AG09309 (cell line): ENCODE results near the gene C1QA.
"Not testable (repeated sequence)": the region's sequence is repeated elsewhere in the genome, so short reads cannot be mapped to it uniquely, and the experiment has no call there.

Source experiments
- DNase-seq: peaks from one replicate; pipeline ENCODE4 v3.0.0-alpha.2; 2010; ENCODE audit warnings: low read depth
- H3K4me3 ChIP-seq: 2 replicates; pipeline ENCODE4 v1.5.1; 2011; ENCODE audit warnings: mild to moderate bottlenecking, low read depth, low read length, moderate library complexity; ENCODE audit not compliant: control insufficient read depth
- TF ChIP-seq, protein P1 (sequence below): IDR thresholded peaks from 2 replicates; pipeline ENCODE4 v1.5.1; 2011; ENCODE audit warnings: mild to moderate bottlenecking, low read depth, low read length, inconsistent platforms; ENCODE audit not compliant: insufficient read depth, control insufficient read depth; ENCODE audit errors: missing control alignments

C1QA gene

DNA sequence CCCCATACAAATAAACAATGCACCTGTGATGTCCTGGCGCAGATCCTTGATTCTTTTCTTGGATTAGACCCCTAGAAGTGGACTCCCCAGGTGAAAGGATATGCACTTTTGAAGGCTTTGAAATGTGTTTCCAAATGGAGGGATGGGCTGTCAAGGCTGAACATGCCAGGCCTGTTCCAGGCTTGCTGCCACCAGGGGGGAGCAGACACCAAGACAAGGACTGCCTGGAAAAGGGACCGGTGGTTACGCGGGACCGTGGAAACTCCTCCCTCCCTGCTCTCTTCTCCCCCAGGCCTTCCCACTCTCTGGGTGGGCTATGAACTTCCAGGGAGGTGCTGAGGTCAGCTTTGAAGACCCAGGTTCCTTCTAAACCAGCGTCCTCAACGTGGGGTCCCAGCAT lies 29.3 kb downstream of the C1QA start:
- DNase-seq: no peak
- no peak overlapping the region for H3K4me3 ChIP-seq
- TF ChIP-seq, protein P1, sequence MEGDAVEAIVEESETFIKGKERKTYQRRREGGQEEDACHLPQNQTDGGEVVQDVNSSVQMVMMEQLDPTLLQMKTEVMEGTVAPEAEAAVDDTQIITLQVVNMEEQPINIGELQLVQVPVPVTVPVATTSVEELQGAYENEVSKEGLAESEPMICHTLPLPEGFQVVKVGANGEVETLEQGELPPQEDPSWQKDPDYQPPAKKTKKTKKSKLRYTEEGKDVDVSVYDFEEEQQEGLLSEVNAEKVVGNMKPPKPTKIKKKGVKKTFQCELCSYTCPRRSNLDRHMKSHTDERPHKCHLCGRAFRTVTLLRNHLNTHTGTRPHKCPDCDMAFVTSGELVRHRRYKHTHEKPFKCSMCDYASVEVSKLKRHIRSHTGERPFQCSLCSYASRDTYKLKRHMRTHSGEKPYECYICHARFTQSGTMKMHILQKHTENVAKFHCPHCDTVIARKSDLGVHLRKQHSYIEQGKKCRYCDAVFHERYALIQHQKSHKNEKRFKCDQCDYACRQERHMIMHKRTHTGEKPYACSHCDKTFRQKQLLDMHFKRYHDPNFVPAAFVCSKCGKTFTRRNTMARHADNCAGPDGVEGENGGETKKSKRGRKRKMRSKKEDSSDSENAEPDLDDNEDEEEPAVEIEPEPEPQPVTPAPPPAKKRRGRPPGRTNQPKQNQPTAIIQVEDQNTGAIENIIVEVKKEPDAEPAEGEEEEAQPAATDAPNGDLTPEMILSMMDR: peak; percentile 58

DNA sequence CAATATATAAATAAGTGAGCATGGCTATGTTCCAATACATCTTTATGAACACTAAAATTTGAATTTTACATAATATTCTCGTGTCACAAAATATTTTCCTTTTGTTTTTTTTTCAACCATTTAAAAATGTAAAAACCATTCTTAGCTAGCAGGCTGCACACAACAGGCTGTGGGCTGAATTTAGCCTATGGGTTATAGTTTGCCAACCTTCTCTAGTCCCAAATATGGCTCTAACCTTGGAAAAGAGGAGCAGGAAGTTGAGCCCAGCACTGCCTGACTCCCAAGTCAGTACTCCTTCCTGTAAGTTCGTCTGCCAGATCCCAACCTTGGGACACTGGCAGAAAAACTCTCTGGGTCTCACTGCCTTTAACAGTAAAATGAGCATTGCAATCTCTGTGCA lies 30.0 kb downstream of the C1QA start:
- TF ChIP-seq, protein P1: no peak
- no peak overlapping the region for H3K4me3 ChIP-seq
- DNase-seq: no peak

DNA sequence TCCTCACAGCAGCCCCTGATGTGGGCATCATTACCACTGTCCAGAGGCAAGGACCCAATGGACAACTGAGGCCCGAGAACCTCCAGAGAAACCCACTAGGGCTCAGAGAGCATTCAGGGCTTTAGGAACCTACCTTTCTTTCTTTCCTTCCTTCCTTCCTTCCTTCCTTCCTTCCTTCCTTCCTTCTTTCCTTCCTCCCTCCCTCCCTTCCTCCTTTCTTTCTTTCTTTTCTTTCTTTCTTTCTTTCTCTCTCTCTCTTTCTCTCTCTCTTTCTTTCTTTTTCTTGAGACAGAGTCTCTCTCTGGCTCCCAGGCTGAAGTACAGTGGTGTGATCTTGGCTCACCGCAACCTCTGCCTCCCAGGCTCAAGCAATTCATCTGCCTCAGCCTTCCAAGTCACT lies 32.4 kb downstream of the C1QA start:
- not testable (repeated sequence) for DNase-seq, H3K4me3 ChIP-seq

DNA sequence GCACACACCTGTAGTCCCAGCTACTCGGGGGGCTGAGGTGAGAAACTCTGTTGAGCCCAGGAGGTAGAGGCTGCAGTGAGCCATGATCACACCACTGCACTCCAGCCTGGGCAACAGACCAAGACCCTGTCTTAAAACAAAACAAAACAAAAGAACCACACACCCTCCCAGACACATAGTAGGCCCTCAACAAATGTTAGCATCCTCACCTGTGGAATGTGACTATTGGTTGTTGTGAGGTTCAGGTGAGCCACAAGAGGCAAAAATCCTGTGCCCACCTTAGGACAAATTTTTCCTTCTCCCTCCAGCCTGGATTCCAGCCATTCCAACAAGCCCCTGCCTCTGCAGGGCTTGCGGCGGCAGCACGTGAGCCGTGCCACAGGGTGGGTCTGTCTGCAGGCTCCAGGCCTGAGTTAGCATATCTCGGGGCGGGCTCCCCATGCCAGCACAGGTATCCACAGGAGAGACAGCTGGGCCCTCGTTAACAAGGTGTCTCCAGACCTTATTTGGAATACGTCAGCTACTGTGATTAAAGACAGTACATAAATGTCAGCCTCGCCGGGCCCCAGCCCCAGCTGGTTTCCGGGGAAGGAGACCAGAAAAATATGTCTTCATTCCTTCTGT lies 34.0 kb downstream of the C1QA start:
- no peak for DNase-seq
- H3K4me3 ChIP-seq: no peak overlapping the region
- TF ChIP-seq, protein P1: no peak

DNA sequence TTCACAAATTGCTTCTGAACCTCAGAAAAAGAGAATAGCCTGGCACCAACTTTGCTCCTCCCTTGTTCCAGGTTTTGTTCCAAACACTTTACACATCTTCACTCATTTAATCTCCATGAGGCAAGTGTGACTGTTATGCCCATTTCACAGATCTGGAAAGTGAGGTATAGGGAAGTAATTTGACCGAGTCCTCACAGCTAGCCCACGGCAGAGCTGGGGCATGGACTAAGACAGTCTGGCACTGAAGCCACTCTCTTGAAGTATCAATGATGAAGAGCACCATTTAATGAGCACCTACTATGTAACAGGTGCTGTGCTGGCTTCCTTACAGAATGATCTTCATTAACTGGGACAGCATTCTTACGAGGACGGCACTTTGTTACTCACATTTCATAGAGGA lies 35.6 kb downstream of the C1QA start:
- H3K4me3 ChIP-seq: no peak overlapping the region
- TF ChIP-seq, protein P1: no peak
- no peak for DNase-seq

DNA sequence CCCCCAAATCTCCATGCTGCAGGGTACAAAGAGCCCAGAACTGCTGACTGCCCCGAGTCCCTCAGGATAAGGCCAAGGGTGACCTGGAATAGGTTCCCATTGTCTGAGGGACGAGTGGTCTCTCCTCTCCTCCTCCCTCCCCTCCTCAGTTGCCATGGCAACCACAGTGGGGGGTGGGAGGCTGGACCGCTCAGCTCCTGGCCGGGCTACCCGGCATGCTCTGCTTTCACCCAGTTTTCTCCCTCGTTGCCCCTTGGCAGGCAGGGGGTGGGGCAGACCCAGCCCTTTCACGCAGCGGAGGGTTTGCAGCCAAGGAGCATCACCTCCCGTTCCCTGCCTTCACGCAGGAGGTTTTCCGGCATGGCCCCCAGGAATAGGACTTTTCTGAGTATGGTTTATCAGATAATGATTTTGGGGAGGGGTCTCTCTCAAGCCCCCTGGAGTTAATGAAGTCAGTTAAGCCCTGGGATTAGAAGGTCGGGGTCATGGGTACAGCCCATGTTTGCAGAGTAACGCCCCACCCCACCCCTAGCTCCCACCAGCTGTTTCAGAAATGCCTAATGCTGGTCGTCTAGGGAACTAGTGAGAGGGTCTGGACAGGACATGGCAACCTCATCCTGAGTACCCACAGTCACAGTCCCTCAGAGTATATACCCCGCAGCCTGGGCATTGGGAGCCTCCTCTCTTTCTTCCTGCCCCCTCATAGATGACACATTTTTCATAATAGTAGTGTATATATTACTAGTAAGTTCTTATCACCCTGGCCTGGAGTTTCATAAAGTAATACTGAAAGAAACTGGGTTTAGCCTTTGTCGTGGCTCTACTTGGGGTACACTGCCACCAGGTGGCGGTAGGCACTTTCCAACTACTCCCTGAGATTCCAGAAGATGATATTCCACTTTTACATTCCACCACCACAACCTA lies 37.3 kb downstream of the C1QA start:
- TF ChIP-seq, protein P1: peak; percentile 87
- peak; percentile 28 for DNase-seq

DNA sequence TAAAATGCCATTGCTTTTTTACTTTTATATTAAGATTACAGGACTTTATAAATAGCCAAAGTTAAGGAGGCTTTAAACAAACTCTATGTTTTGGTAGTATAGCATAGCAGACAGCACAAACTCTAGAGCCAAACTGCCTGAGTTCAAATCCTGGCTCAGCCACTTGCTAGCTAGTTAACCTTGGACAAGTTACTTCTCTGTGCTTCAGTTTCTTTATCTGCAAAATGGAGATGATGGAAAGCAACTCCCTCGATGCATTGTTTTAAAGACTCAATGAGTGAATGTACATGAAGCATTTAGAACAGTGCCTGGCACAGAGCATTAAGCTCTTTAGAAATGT lies 38.0 kb downstream of the C1QA start:
- TF ChIP-seq, protein P1: no peak
- H3K4me3 ChIP-seq: no peak overlapping the region
- DNase-seq: no peak

More for the DNA sequence above, 37.3 kb downstream of the C1QA start:
- no peak overlapping the region for H3K4me3 ChIP-seq

DNA sequence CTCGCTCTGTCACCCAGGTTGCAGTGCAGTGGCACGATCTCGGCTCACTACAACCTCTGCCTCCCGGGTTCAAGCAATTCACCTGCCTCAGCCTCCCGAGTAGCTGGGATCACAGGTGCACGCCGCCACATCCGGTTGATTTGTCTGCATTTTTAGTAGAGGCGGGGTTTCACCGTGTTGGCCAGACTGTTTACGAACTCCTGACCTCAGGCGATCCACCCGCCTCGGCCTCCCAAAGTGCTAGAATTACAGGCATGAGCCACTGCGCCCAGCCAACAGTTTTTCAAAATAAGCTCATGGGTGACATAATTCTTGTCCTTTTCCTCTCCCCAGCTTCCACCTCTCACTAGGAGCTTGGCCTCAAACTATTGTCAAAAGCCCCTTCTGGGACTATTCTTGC lies 39.7 kb downstream of the C1QA start:
- H3K4me3 ChIP-seq, DNase-seq: not testable (repeated sequence)
